Effector memory CD4-positive, alpha-beta T cell (primary cell): ENCODE measurements around the gene RAMP3.

Experiments
- DNase-seq, 3 donors: peaks; one replicate each; pipeline ENCODE4 v3.0.0-alpha.2; 2020
- H3K27ac ChIP-seq: 2 replicates; pipeline ENCODE4 v1.7.0; 2013; ENCODE audit warnings: mild to moderate bottlenecking, low read length, moderate library complexity; ENCODE audit not compliant: insufficient read depth, poor library complexity, severe bottlenecking
- H3K27me3 ChIP-seq: replicated peaks from 2 replicates; pipeline ENCODE4 v1.7.0; 2013; ENCODE audit warnings: mild to moderate bottlenecking, low read length; ENCODE audit not compliant: insufficient read depth, control insufficient read depth, poor library complexity, severe bottlenecking
- H3K36me3 ChIP-seq: 2 replicates; pipeline ENCODE4 v1.7.0; 2013; ENCODE audit warnings: mild to moderate bottlenecking, low read length, moderate library complexity; ENCODE audit not compliant: control insufficient read depth, insufficient read depth
- H3K4me1 ChIP-seq: 2 replicates; pipeline ENCODE4 v1.7.0; 2013; ENCODE audit warnings: low read length, mild to moderate bottlenecking; ENCODE audit not compliant: control insufficient read depth, insufficient read depth, poor library complexity, severe bottlenecking
- H3K4me3 ChIP-seq: 2 replicates; pipeline ENCODE4 v1.7.0; 2013; ENCODE audit warnings: low read length, low read depth, mild to moderate bottlenecking; ENCODE audit not compliant: insufficient read depth, poor library complexity, severe bottlenecking
- H3K9me3 ChIP-seq: 2 replicates; pipeline ENCODE4 v1.7.0; 2013; ENCODE audit warnings: mild to moderate bottlenecking, low read length, moderate library complexity; ENCODE audit not compliant: control insufficient read depth

Gene RAMP3

DNA sequence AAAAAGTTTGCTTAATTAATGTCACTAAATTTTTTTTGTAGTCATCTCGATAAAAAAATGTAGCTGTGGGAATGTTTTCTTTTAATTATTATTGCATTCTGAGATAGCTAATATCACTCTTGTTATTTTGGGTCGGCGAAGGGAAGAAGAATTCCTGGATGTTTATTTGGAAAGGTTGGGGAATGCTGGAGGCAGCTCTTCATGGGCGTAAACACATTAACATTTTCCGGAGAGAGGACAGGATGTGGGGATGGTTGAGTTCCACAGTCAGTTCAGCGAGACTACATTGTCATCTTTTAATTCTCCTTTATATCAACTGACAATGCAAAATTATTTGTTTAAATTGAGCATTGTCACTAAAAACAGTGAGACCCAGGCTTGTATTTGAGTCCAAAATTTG, 72.5 kb downstream of the RAMP3 start:
- H3K27ac ChIP-seq = no peak overlapping the region
- no peak for DNase-seq

DNA sequence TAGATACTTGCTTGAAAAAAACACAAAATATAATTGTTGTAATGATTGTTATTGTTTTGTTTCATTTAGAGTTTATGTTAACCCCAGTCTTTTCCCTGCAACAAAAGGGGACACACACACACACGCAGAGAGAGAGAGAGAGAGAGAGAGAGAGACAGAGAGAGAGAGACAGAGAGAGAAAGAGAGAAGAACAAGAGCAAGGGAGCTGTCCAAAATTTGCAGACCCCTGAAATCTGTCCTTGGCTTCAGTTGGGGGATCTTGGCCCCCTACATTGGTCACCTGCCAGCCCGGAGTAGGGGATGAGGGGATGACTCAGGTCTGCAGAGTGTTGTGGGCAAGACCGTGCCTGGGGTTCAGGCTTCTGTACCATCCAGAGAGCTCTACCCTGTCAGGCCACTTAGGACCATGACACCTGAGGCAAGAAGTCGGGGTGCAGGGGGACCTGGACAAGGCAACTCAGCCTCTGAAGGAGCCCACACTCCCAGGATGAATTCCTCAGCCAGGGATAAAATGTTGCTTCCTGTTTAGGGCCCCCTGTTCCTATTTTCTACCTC, 73.1 kb downstream of the RAMP3 start:
- no peak overlapping the region for H3K4me3 ChIP-seq
- H3K4me1 ChIP-seq = no peaks in the 10 kb centered on the region
- H3K27me3 ChIP-seq = peaks cover 2% of the 10 kb centered on the region
- no peak overlapping the region for H3K27ac ChIP-seq
- H3K9me3 ChIP-seq = no peaks in the 10 kb centered on the region
- no peaks in the 10 kb centered on the region for H3K36me3 ChIP-seq
- no peak for DNase-seq

More for the DNA sequence above, 72.5 kb downstream of the RAMP3 start:
- no peaks in the 10 kb centered on the region for H3K9me3 ChIP-seq
- no peaks in the 10 kb centered on the region for H3K36me3 ChIP-seq
- H3K4me1 ChIP-seq = no peaks in the 10 kb centered on the region
- H3K27me3 ChIP-seq = peaks cover 2% of the 10 kb centered on the region
- H3K4me3 ChIP-seq = no peak overlapping the region

GRCh38 chr7:45233249-45233775, 75.7 kb downstream of the RAMP3 start:
- no peaks in the 10 kb centered on the region for H3K36me3 ChIP-seq
- no peak for DNase-seq
- no peaks in the 10 kb centered on the region for H3K4me1 ChIP-seq
- no peaks in the 10 kb centered on the region for H3K9me3 ChIP-seq
- no peak overlapping the region for H3K4me3 ChIP-seq
- H3K27ac ChIP-seq = no peak overlapping the region
- no peaks in the 10 kb centered on the region for H3K27me3 ChIP-seq
